Astrocyte (in vitro differentiated cells and primary cell): ENCODE data around the gene BEND6. TPM values are rescaled to one million over a fixed set of nuclear protein-coding genes. Genes with fewer than 3 reads are reported as not detected.

Experiments used
- DNase-seq: peaks from one replicate; pipeline ENCODE4 v3.0.0-alpha.2; 2010; ENCODE audit warnings: low read depth
- FAIRE-seq: peaks from 2 replicates; lab custom pipeline; 2011; peaks lifted over from hg19 to GRCh38; lab: Jason Lieb, UNC
- H2AFZ ChIP-seq: 2 replicates; pipeline ENCODE4 v1.6.0; 2012; ENCODE audit warnings: low read depth, low read length, inconsistent platforms
- H3K27ac ChIP-seq: 2 replicates; pipeline ENCODE4 v1.5.1; 2011; ENCODE audit warnings: low read depth, low read length, inconsistent platforms
- H3K27me3 ChIP-seq: 2 replicates; pipeline ENCODE4 v1.6.0; 2011; ENCODE audit warnings: low read length, inconsistent platforms; ENCODE audit not compliant: insufficient read depth
- H3K36me3 ChIP-seq: 2 replicates; pipeline ENCODE4 v1.5.1; 2011; ENCODE audit warnings: low read length, inconsistent platforms; ENCODE audit not compliant: insufficient read depth
- H3K4me1 ChIP-seq: 2 replicates; pipeline ENCODE4 v1.5.1; 2011; ENCODE audit warnings: low read length, inconsistent platforms; ENCODE audit not compliant: insufficient read depth
- H3K4me2 ChIP-seq: 2 replicates; pipeline ENCODE4 v1.6.0; 2012; ENCODE audit warnings: low read length, inconsistent platforms
- H3K4me3 ChIP-seq: 2 replicates; pipeline ENCODE4 v1.5.1; 2011; ENCODE audit warnings: low read depth, mild to moderate bottlenecking, low read length, inconsistent platforms; ENCODE audit not compliant: insufficient read depth
- H3K79me2 ChIP-seq: 2 replicates; pipeline ENCODE4 v1.6.0; 2012; ENCODE audit warnings: mild to moderate bottlenecking, low read length, inconsistent platforms; ENCODE audit not compliant: insufficient read depth
- H3K9ac ChIP-seq: 2 replicates; pipeline ENCODE4 v1.6.0; 2012; ENCODE audit warnings: mild to moderate bottlenecking, low read length, inconsistent platforms
- H3K9me3 ChIP-seq: 2 replicates; pipeline ENCODE4 v1.5.1; 2012; ENCODE audit warnings: low read depth, mild to moderate bottlenecking, low read length, inconsistent platforms; ENCODE audit not compliant: insufficient read depth
- H4K20me1 ChIP-seq: 2 replicates; pipeline ENCODE4 v1.6.0; 2012; ENCODE audit warnings: low read length, inconsistent platforms; ENCODE audit not compliant: insufficient read depth
- H3K27ac Mint-ChIP-seq: one replicate; pipeline ENCODE4 v1.8.0; 2021; ENCODE audit warnings: mild to moderate bottlenecking, mixed read lengths; ENCODE audit not compliant: unreplicated experiment
- H3K27me3 Mint-ChIP-seq: one replicate; pipeline ENCODE4 v1.8.0; 2021; ENCODE audit warnings: low read depth, mixed read lengths; ENCODE audit not compliant: unreplicated experiment
- H3K36me3 Mint-ChIP-seq: one replicate; pipeline ENCODE4 v1.8.0; 2021; ENCODE audit warnings: low read depth, mixed read lengths; ENCODE audit not compliant: unreplicated experiment
- H3K4me1 Mint-ChIP-seq: one replicate; pipeline ENCODE4 v1.8.0; 2021; ENCODE audit warnings: low read depth, mixed read lengths; ENCODE audit not compliant: unreplicated experiment
- H3K4me3 Mint-ChIP-seq: one replicate; pipeline ENCODE4 v1.8.0; 2021; ENCODE audit warnings: mild to moderate bottlenecking, moderate library complexity, mixed read lengths; ENCODE audit not compliant: unreplicated experiment
- H3K9me3 Mint-ChIP-seq: one replicate; pipeline ENCODE4 v1.8.0; 2021; ENCODE audit warnings: mild to moderate bottlenecking, mixed read lengths; ENCODE audit not compliant: unreplicated experiment
- CTCF ChIP-seq: IDR thresholded peaks from 2 replicates; pipeline ENCODE4 v1.5.1; 2011; ENCODE audit warnings: low read depth, mild to moderate bottlenecking, inconsistent platforms, low read length, moderate library complexity; ENCODE audit not compliant: insufficient read depth
- EZH2 ChIP-seq: IDR thresholded peaks from 2 replicates; pipeline ENCODE4 v1.6.1; 2012; ENCODE audit warnings: mild to moderate bottlenecking, low read length, inconsistent platforms; ENCODE audit not compliant: insufficient read depth
- total RNA-seq: library from RNA; stranded (reverse); gene quantifications from 2 replicates; pipeline ENCODE4 v1.2.1, GENCODE V29; 2021

Gene BEND6
- total RNA-seq, 1 donor from 2014 or later, result 8.3 TPM

DNA sequence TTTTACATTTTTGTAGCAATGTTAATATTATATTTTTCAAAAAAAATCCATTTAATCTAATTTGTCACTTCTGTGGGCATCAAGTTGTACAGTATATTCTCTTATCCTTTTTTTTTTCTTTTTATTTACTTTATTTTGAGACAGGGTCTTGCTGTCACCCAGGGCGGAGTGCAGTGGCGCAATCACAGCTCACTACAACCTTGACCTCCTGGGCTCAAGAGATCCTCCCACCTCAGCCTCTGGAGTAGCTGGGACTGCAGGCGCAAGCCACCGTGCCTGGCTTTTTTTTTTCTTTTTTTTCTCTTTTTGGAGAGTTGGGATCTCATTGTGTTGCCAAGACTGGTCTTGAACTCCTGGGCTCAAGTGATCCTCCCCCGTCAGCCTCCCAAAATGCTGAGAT, 14.4 kb upstream of the BEND6 start:
- H3K79me2 ChIP-seq, result peaks cover 8% of the 10 kb centered on the region
- H3K4me3 ChIP-seq, result no peak overlapping the region
- H3K36me3 ChIP-seq, result no peaks in the 10 kb centered on the region
- H2AFZ ChIP-seq, result no peak overlapping the region
- FAIRE-seq, result no peak
- H3K36me3 Mint-ChIP-seq, result no peaks in the 10 kb centered on the region
- H3K4me1 ChIP-seq, result peaks cover 11% of the 10 kb centered on the region
- H3K27me3 Mint-ChIP-seq, result no peaks in the 10 kb centered on the region
- DNase-seq, result no peak
- H3K4me3 Mint-ChIP-seq, result no peak overlapping the region
- H3K27me3 ChIP-seq, result no peaks in the 10 kb centered on the region
- no peak for TF ChIP-seq CTCF
- no peak for TF ChIP-seq EZH2
- H3K4me2 ChIP-seq, result no peak overlapping the region
- H3K27ac ChIP-seq, result no peak overlapping the region
- no peaks in the 10 kb centered on the region for H3K9me3 Mint-ChIP-seq
- no peaks in the 10 kb centered on the region for H4K20me1 ChIP-seq
- peaks cover 15% of the 10 kb centered on the region for H3K4me1 Mint-ChIP-seq
- no peak overlapping the region for H3K9ac ChIP-seq
- peaks cover 8% of the 10 kb centered on the region for H3K9me3 ChIP-seq
- no peak overlapping the region for H3K27ac Mint-ChIP-seq

- H3K4me1 ChIP-seq, result peaks cover 11% of the 10 kb centered on the region
- H3K9me3 ChIP-seq, result peaks cover 8% of the 10 kb centered on the region
- no peak for TF ChIP-seq EZH2
- TF ChIP-seq CTCF, result no peak
- Mint-ChIP-seq H3K27me3 (no peaks in the 10 kb centered on the region), H3K27ac (no peak overlapping the region), H3K4me3 (no peak overlapping the region), H3K4me1 (peaks cover 15% of the 10 kb centered on the region), H3K9me3 (no peaks in the 10 kb centered on the region), H3K36me3 (no peaks in the 10 kb centered on the region)
- FAIRE-seq (no peak), DNase-seq (no peak)
- no peaks in the 10 kb centered on the region for H3K36me3 ChIP-seq
- H3K27ac ChIP-seq, result no peak overlapping the region
- no peak overlapping the region for H3K4me3 ChIP-seq
- H3K27me3 ChIP-seq, result no peaks in the 10 kb centered on the region
- peaks cover 8% of the 10 kb centered on the region for H3K79me2 ChIP-seq
- no peak overlapping the region for H3K4me2 ChIP-seq
- no peaks in the 10 kb centered on the region for H4K20me1 ChIP-seq
- no peak overlapping the region for H2AFZ ChIP-seq
- no peak overlapping the region for H3K9ac ChIP-seq
Measured at GRCh38 chr6:56940977-56941376, 13.9 kb upstream of the BEND6 start.

DNA sequence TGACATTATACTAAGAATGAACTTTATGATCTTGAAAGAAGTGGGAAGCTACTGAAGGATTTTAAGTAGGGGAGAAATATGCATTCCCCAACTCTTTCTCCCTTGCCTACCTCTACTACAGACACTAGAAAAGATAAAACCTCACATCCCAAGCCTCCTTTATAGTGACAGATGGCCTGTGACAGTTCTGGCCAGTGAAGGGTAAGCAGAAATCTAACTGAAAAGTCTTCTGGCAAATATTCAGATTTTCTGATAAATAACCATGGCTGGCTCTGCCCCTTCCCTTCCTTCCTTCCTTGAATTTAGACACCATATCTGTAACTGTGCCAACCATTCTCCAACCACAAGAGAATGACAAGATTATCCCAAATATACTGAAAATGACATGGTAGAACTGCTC, 10.2 kb upstream of the BEND6 start:
- H3K4me2 ChIP-seq, result no peak overlapping the region
- Mint-ChIP-seq H3K9me3 (no peaks in the 10 kb centered on the region), H3K27me3 (no peaks in the 10 kb centered on the region), H3K27ac (no peak overlapping the region), H3K4me1 (peaks cover 7% of the 10 kb centered on the region), H3K4me3 (no peak overlapping the region), H3K36me3 (peaks cover 6% of the 10 kb centered on the region)
- H3K36me3 ChIP-seq, result peaks cover 3% of the 10 kb centered on the region
- TF ChIP-seq EZH2 (no peak), CTCF (no peak)
- H3K27ac ChIP-seq, result no peak overlapping the region
- H3K4me3 ChIP-seq, result no peak overlapping the region
- FAIRE-seq, result no peak
- no peak for DNase-seq
- peaks cover under 1% of the 10 kb centered on the region for H3K4me1 ChIP-seq
- H2AFZ ChIP-seq, result no peak overlapping the region
- no peaks in the 10 kb centered on the region for H3K79me2 ChIP-seq
- H3K9ac ChIP-seq, result no peak overlapping the region
- H4K20me1 ChIP-seq, result no peaks in the 10 kb centered on the region
- peaks cover 8% of the 10 kb centered on the region for H3K9me3 ChIP-seq
- H3K27me3 ChIP-seq, result no peaks in the 10 kb centered on the region
